Measurements from ENCODE around the gene ARHGAP32.
A peak's percentile ranks its signal among the peaks of the same experiment; 100 is the strongest.

The ARHGAP32 gene

DNA sequence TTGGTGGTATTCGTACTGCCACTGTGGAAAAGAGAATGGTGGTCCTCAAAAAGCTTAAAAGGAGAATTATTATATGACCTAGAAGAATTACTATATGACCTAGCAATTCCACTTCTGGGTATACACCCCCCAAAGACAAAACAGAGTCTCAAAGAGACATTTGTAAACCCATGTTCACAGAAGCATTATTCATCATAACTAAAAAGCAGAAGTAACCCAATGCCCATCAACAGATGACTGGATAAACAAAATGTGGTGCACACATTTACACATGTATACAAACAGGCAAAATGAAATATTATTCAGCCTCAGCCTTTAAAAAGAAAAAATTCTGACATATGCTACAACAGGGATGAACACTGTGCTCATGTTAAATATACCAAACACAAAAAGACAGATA is 89.4 kb downstream of the ARHGAP32 start:
- DNase-seq = no peak

GRCh38 chr11:129102225-129102624 is 89.9 kb downstream of the ARHGAP32 start:
- no peak for DNase-seq

GRCh38 chr11:129093283-129093682 is 98.8 kb downstream of the ARHGAP32 start:
- no peak for DNase-seq

DNA sequence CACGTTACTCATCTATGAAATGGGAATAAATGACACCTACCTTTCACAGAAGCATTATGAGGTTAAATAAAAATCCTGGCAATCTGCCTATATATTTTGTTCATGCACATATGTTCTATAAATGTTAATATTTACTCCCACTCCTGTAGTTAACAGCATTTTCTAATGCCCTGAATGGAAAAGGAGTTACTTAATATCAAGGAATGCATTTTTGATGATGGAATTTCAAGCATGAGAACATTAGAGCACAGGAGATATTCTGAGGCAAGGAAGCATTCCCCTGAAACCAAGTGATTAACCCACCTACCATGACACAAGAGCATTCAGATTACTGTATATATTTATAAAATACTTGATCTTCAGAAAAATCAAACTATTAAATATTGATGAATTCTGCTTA is 102.1 kb downstream of the ARHGAP32 start:
- DNase-seq = no peak

DNA sequence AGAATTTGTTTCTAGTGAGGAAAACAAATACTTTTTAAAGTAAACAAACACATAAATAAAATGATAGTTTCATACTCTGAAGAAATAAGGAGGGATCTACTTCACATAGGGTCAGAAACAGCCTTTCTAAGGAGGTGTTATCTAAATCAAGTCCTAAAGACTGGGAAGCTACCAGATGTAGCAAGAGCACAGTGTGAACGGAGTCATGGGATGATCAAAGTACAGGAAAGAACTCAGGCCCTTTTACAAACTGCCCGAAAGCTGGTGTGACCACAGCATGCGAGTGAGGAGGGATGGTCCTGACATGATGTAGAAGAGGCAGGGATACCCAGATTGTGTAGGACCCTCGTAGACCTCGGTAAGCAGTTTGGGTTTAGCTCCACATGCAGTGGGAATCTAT is 102.8 kb downstream of the ARHGAP32 start:
- no peak for DNase-seq

- DNase-seq = no peak
Measured at GRCh38 chr11:129086976-129087375, 105.1 kb downstream of the ARHGAP32 start.

GRCh38 chr11:129077191-129077590 is 114.9 kb downstream of the ARHGAP32 start:
- DNase-seq = no peak

DNA sequence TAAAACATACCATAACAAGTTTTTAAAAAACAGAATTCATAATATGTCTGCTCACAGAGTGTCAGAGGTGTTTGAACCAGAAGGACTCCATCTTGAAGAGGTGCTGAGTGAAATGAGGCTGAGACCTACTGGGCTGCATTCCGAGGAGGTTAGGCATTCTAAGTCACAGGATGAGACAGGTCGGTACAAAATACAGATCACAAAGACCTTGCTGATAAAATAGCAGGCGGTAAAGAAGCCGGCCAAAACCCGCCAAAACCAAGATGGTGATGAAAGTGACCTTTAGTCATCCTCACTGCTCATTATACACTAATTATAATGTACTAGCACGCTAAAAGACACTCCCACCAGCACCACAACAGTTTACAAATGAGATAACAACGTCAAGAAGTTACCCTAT is 116.4 kb downstream of the ARHGAP32 start:
- DNase-seq = no peak

GRCh38 chr11:129067454-129067853 is 124.7 kb downstream of the ARHGAP32 start:
- DNase-seq = no peak

DNA sequence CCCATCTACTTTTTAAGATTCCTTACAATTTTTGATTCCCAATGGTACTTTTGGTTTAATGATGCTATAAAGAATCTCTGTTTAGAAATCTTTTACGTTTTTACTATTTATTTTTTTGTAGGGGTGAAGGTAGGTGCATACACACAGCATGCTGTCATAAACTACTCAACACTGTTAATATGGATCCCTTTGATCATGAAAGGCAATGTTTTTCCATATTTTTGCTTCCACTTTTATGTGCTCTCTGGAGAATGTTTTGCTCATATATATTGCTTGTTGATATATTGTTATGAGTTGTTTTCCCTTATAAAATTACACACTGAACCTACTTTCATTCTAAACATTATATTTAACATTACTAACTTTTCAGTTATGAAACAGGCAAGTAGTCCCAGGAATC is 125.9 kb downstream of the ARHGAP32 start:
- DNase-seq = no peak

DNA sequence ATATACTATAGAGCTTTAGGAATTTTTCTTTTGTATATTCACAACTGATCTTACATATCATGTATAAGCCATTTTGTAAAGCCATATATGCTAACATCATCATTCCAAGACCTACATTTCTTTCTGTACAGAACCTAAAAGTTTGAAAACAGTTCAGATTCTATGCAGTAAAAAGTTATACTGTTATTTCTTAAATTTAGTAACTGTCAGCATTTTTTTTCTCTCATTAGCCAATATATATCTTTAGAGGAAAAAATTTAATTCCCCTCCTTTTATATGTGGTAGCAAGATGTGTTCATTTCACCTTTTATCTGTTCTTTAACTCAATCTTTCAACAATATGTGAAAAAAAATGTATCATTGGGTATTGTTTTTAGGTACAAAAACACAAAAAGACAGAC is 129.0 kb downstream of the ARHGAP32 start:
- no peak for DNase-seq

DNA sequence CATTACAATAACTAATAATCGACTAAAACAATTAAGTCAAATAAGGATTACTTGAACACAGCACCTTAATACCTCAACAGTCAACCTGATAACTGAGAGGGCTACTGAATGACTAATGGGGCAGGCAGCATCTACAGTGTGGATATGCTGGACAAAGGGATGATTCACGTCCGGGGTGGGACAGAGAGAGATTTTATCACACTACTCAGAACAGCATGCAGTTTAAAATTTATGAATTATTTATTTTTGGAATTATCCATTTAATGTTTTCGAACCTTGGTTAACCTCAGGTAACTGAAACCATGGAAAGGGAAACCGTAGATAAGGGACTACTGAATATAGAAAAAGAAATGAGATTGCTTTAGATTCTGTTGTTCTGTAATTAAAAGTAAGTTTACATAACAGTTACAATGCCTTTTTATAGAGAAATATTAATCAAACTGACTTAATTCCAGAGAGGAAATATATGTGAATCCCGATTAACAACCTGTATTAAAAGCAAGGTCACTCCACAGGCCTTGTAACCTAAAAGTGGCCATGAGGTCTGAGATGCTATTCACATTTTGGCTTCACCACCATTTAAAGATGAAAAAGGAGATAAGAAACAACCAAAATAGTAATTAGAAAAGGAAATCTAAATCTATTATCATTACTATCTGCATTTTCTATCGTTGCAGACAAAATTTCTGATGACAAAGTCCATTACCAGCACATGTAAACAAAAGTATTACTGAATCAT is 130.5 kb downstream of the ARHGAP32 start:
- DNase-seq = no peak

DNA sequence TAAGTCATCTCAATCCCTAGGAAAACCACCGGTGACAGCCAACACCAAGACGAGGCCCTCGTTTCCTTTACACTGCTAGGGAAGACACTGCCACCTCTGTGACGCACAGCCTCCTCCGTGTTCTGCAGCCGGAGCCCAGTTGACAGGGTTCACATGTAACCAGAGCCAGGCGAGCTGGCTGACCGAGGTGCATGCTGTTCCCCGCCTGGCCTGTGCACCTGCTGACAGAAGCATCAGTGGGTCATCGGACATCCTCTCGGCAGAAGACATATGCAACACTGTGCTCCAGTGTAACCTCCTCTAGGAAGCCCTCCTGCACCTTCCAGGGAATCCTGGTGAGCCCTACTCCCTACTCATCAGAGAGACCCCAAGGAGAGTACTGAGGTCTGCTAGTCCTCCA is 135.2 kb downstream of the ARHGAP32 start:
- DNase-seq = no peak

DNA sequence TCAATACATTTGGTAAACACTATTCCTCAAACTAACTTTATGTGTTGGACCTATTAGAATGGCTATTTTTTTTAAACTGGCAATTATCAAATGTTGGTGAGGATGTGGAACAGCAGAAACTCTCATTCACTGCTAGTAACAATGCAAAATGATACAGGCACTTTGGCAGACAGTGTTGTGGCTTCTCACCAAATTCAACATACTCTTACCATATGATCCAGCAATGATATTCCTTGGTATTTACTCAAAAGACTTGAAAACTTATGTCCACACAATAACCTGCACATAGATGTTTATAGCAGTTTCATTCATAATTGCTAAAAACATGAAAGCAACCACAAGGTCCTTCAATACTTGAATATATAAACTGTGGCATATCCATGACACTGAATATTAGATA is 136.9 kb downstream of the ARHGAP32 start:
- no peak for DNase-seq

DNA sequence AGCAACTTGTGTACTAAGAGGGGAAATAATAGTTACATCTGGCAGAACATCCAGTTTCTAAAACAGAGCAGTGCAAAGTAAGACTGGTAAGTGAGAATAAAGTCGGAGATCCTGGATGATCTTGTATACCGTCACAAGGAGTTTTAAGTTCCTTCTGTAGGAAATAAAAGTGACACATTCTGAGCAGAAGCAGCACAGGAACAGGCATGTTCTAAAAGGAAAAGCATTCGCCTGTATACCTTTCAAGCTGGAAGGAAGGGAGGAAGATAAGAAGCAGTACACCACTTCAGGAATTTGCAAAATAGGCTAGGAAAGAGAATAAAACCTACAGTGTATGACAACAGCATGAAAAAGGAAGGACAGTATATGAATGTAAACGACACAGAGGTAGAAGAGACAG is 143.2 kb downstream of the ARHGAP32 start:
- DNase-seq = no peak

- no peak for DNase-seq
Measured at GRCh38 chr11:129045150-129045549, 147.0 kb downstream of the ARHGAP32 start.

- no peak for DNase-seq
Measured at GRCh38 chr11:129042503-129042902, 149.6 kb downstream of the ARHGAP32 start.

DNA sequence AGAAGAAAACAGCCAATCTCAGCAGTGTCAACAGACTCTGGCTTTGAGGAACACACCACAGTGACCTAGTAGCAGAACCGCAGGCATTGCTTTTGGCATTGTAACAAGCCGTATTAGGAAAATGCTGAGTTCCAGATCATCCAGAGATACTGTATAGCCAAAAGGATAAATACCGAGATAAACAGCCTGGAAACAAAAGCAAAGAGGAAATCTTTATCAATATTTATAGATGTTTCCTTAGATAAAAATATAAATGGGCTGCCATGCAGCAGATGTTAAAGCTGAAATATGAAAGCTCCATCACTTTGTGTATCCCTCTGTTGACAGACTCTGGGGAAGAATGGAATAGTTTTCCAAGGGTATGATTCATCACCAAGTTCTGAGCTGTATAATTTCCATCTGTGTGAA is 150.5 kb downstream of the ARHGAP32 start:
- no peak for DNase-seq

GRCh38 chr11:129040934-129041333 is 151.2 kb downstream of the ARHGAP32 start:
- no peak for DNase-seq

- DNase-seq = no peak
Measured at GRCh38 chr11:129035244-129035643, 156.9 kb downstream of the ARHGAP32 start.

- no peak for DNase-seq
Measured at GRCh38 chr11:129034001-129034400, 158.1 kb downstream of the ARHGAP32 start.

DNA sequence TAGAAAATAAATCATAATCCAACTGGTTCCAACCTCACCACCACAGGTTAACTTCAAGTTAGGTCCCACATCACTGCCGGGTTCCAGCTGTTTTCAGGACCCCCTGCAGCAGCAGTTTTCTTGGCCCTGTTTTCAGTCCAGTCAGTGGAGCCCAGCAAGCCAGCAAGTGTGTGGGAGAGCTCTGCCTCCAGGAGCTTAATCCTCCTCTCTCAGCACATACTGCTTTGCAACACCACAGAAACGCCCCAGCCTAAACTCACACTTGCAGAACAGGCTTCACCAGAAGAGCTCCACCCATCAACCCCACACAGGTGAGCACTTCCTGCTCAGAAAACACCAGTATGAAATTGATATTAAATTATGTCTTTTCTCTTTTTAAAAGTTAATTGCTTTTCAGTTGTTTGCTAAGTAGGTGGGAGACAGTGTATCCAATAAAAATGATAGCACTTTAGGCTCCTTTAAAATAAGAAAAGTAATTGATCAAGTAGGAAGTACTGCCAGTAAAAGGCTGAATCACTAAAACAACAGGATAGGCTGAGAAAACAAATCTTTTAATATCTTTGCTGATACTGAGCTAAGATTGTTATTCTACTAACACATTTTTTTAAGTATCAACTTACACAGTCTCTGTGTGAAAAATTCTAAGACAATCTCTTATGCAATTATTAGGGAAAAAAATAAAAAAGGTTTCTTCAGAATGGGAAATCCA is 168.0 kb downstream of the ARHGAP32 start:
- peak; percentile 22 for DNase-seq

DNA sequence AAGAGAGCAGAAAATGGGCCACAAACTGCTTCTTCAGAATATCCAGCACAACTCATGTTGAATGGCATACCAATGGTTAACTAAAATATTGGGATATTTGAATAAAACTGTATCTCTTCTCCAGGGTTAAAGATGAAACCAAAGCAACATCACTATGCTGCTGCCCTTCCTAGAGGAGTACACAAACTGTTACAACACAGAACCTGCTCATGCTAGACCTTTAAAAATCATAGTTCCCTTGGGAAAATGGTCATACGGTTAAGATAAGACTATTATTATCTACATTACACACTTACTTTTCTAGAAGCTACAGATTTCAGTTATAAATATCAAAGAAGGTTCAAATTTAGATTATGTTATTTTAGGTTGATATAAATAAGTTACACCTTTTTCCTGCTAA is 170.8 kb downstream of the ARHGAP32 start:
- no peak for DNase-seq

- DNase-seq = no peak
Measured at GRCh38 chr11:129018991-129019390, 173.1 kb downstream of the ARHGAP32 start.

DNA sequence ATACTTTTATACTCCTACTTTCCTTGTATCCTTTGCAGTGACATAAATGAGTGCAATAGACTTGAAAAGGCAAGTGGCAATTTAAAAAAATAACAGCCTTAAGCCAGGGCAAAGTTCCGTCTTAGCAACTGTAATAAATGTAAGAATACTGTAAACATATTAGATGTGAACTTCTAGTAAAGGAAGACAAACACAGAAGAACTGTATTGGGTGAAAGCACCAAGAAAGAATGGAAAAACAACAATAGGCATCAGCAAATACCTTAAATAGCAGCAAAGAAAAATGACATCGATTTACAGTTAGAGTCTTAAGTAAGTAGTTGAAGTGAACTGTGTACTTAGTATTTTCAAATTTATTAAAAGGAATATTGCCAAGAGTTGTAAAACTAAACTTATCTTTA is 174.0 kb downstream of the ARHGAP32 start:
- no peak for DNase-seq
